ENCODE measurements around the gene GPR31.

GRCh38 chr6:167163476-167164011 lies 5.8 kb upstream of the GPR31 start:
- TF ChIP-seq CTCF (conservative IDR thresholded peaks at IDR 0.05; ENCODE audit: low read depth, low read length) = no peak
- no peak for TF ChIP-seq EZH2phosphoT487 (IDR thresholded peaks at IDR 0.05; ENCODE audit: borderline replicate concordance, low read length)
